ENCODE measurements around the gene PPP1R8. TPM values are rescaled to one million over a fixed set of nuclear protein-coding genes. Genes with fewer than 3 reads are reported as not detected.
"Not testable (repeated sequence)": the region's sequence is repeated elsewhere in the genome, so short reads cannot be mapped to it uniquely, and the experiment has no call there.

Gene PPP1R8
- 10 to 100 TPM; 55.8 to 57.5 TPM for total RNA-seq

GRCh38 chr1:27830621-27831440 lies at the start of gene PPP1R8:
Gene PPP1R8, plus strand, starts transcription at chr1:27830782. Its CDS starts 54 bp downstream, at chr1:27830836.
- CTCF ChIA-PET, result interaction anchor here (0.6 to 2.1 kb wide), 5 partner anchors 11 to 185 kb away, joined by 3 to 8 read pairs (median 4); partner anchors contain the start of gene FAM76A
- Mint-ChIP-seq H3K27ac (peak within 1 kb of the TSS; percentile 91), H3K4me3 (peak within 1 kb of the TSS; percentile 95), H3K9me3 (no peaks in the 10 kb centered on the region), H3K27me3 (no peaks in the 10 kb centered on the region), H3K36me3 (ENCODE audit: low read depth) (peaks cover 24% of the 10 kb centered on the region), H3K4me1 (peaks cover 36% of the 10 kb centered on the region)
- POLR2A ChIA-PET, result interaction anchor here (0.6 to 1.0 kb wide), 3 partner anchors 58 to 128 kb away, joined by 3 read pairs; partner anchors contain the start of gene STX12
- peak; percentile 90 for DNase-seq

GRCh38 chr1:27782950-27783349 lies 47.6 kb upstream of the PPP1R8 start:
- POLR2A ChIA-PET, result no interaction called here
- H3K36me3 Mint-ChIP-seq (ENCODE audit: low read depth), result peaks cover 2% of the 10 kb centered on the region
- H3K4me3 Mint-ChIP-seq, result no peak overlapping the region
- no peak for DNase-seq
- H3K9me3 Mint-ChIP-seq, result no peaks in the 10 kb centered on the region
- no peak overlapping the region for H3K27ac Mint-ChIP-seq
- H3K27me3 Mint-ChIP-seq, result no peaks in the 10 kb centered on the region
- H3K4me1 Mint-ChIP-seq, result peaks cover 6% of the 10 kb centered on the region
- CTCF ChIA-PET, result interaction anchor here (1.1 kb wide), 1 partner anchor 10 kb away, joined by 3 read pairs; the partner anchor contains the start of gene STX12

- H3K4me1 Mint-ChIP-seq, result peaks cover 3% of the 10 kb centered on the region
- no peak overlapping the region for H3K4me3 Mint-ChIP-seq
- DNase-seq, result no peak
- CTCF ChIA-PET, result interaction anchor here (0.5 to 1.9 kb wide), 2 partner anchors 10 to 501 kb away, joined by 3 to 7 read pairs; no protein-coding TSS in a partner anchor
- H3K36me3 Mint-ChIP-seq (ENCODE audit: low read depth), result peaks cover 8% of the 10 kb centered on the region
- H3K9me3 Mint-ChIP-seq, result no peaks in the 10 kb centered on the region
- H3K27ac Mint-ChIP-seq, result no peak overlapping the region
- POLR2A ChIA-PET, result no interaction called here
- H3K27me3 Mint-ChIP-seq, result no peaks in the 10 kb centered on the region
Observed at GRCh38 chr1:27784700-27785099, 45.9 kb upstream of the PPP1R8 start.

DNA sequence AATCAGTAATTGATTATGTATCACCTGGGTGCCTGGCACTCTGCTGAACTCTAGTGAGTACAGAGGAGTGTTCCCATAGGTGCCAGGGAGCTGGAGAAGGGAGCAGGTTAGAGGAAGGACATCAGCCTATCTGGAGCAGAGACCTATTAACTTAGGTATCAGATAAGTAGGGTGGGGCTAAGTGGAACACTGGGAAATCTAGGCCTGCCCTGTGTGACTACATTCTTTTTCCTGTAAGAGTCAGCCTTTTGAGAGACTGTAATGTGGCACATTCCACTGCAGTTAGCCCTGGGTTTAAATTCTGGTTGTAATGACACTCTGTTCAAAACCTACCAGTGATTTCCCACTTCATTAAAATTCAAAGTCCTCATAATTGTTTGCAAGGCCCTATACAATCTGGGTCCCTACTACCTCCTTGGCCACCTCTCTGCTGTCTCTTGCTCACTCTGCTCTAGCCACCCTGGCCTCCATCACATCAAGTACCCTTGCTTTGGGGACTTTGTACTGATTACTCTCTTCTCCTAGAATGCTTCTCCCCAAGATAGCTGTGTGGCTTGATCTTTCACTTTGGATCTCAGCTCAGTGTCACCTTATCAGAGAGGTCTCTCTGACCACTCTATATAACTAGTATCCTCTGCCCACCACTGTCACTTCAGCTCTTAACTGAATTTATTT lies 44.7 kb upstream of the PPP1R8 start:
- H3K27me3 Mint-ChIP-seq, result no peaks in the 10 kb centered on the region

GRCh38 chr1:27787895-27788294 lies 42.7 kb upstream of the PPP1R8 start:
- peaks cover 2% of the 10 kb centered on the region for H3K4me1 Mint-ChIP-seq
- no peaks in the 10 kb centered on the region for H3K27me3 Mint-ChIP-seq
- H3K36me3 Mint-ChIP-seq (ENCODE audit: low read depth), result peaks cover 25% of the 10 kb centered on the region
- POLR2A ChIA-PET, result no interaction called here
- no peak overlapping the region for H3K27ac Mint-ChIP-seq
- H3K9me3 Mint-ChIP-seq, result no peaks in the 10 kb centered on the region
- no peak for DNase-seq
- CTCF ChIA-PET, result interaction anchor here (0.6 kb wide), 1 partner anchor 18 kb away, joined by 4 read pairs; no protein-coding TSS in a partner anchor
- no peak overlapping the region for H3K4me3 Mint-ChIP-seq

More for the DNA sequence above, 44.7 kb upstream of the PPP1R8 start:
- ChIA-PET CTCF (interaction anchor here (0.6 to 1.9 kb wide), 3 partner anchors 11 to 66 kb away, joined by 3 to 7 read pairs (median 3); no protein-coding TSS in a partner anchor), POLR2A (no interaction called here)
- DNase-seq, result no peak
- H3K4me3 Mint-ChIP-seq, result no peak overlapping the region
- no peak overlapping the region for H3K27ac Mint-ChIP-seq
- H3K4me1 Mint-ChIP-seq, result peaks cover 3% of the 10 kb centered on the region
- H3K36me3 Mint-ChIP-seq (ENCODE audit: low read depth), result peaks cover 17% of the 10 kb centered on the region
- H3K9me3 Mint-ChIP-seq, result no peaks in the 10 kb centered on the region

- no peak overlapping the region for H3K27ac Mint-ChIP-seq
- H3K4me1 Mint-ChIP-seq, result no peaks in the 10 kb centered on the region
- CTCF ChIA-PET, result interaction anchor here (0.8 kb wide), 1 partner anchor 18 kb away, joined by 3 read pairs; no protein-coding TSS in a partner anchor
- no peaks in the 10 kb centered on the region for H3K9me3 Mint-ChIP-seq
- H3K36me3 Mint-ChIP-seq (ENCODE audit: low read depth), result peaks cover 33% of the 10 kb centered on the region
- H3K27me3 Mint-ChIP-seq, result no peaks in the 10 kb centered on the region
- POLR2A ChIA-PET, result no interaction called here
- no peak for DNase-seq
- no peak overlapping the region for H3K4me3 Mint-ChIP-seq
Observed at GRCh38 chr1:27789540-27790041, 41.0 kb upstream of the PPP1R8 start.

DNA sequence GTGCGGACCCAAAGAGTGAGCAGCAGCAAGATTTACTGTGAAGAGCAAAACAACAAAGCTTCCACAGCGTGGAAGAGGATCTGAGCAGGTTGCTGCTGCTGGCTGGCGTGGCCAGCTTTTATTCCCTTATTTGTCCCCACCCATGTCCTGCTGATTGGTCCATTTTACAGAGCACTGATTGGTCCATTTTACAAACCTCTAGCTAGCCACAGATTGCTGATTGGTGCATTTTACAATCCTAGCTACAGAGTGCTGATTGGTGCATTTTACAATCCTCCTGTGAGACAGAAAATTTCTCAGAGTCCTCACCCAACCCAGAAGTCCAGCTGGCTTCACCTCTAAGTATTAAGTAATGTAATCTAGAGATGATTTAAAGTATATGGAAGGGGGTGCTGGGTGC lies 40.3 kb upstream of the PPP1R8 start:
- H3K9me3 Mint-ChIP-seq, H3K27ac Mint-ChIP-seq, H3K4me3 Mint-ChIP-seq, H3K4me1 Mint-ChIP-seq, H3K27me3 Mint-ChIP-seq, DNase-seq, POLR2A ChIA-PET: not testable (repeated sequence)
- H3K36me3 Mint-ChIP-seq (ENCODE audit: low read depth), result peaks cover 37% of the 10 kb centered on the region
- CTCF ChIA-PET, result interaction anchor here (0.6 to 0.8 kb wide), 2 partner anchors 19 to 74 kb away, joined by 3 read pairs; no protein-coding TSS in a partner anchor

DNA sequence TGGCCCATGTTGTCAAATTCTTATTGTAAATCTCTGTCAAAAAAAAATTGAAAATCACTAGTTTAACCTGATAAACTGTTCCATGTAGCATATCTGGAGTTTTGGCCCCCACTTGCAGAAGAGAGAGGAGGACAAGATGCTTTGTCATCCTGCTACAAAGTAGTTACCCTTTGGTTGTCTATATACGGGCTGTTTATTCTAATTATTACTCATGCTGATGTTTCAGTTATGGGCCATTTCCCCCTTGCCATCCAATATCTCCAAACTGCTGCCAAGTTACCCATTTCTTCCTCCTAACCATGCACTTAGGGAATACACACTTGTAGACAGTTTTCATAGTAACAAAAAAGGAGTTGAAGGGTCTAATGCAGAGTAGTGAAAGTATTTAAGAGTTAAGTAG lies 35.0 kb upstream of the PPP1R8 start:
- no peak overlapping the region for H3K27ac Mint-ChIP-seq
- no peaks in the 10 kb centered on the region for H3K9me3 Mint-ChIP-seq
- ChIA-PET CTCF (no interaction called here), POLR2A (no interaction called here)
- peaks cover 2% of the 10 kb centered on the region for H3K4me1 Mint-ChIP-seq
- DNase-seq, result no peak
- no peak overlapping the region for H3K4me3 Mint-ChIP-seq
- peaks cover 38% of the 10 kb centered on the region for H3K36me3 Mint-ChIP-seq (ENCODE audit: low read depth)
- H3K27me3 Mint-ChIP-seq, result no peaks in the 10 kb centered on the region

DNA sequence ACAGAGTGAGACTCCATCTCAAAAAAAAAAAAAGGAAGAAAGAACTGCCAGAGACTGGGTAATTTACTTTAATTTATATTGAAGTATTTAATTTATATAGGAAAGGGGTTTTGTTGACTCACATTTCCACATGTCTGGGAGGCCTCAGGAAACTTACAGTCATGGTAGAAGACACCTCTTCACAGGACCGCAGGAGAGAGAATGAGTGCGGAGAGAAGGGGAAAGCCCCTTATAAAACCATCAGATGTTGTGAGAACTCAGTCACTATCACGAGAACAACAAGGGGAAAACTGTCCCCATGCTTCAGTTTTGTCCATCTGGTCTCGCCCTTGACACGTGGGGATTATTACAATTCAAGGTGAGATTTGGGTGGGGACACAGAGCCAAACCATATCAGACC lies 25.8 kb upstream of the PPP1R8 start:
- Mint-ChIP-seq H3K9me3 (no peaks in the 10 kb centered on the region), H3K36me3 (ENCODE audit: low read depth) (peaks cover 27% of the 10 kb centered on the region), H3K4me3 (no peak overlapping the region), H3K27ac (no peak overlapping the region), H3K4me1 (no peaks in the 10 kb centered on the region), H3K27me3 (no peaks in the 10 kb centered on the region)
- POLR2A ChIA-PET, result no interaction called here
- no peak for DNase-seq
- CTCF ChIA-PET, result no interaction called here

DNA sequence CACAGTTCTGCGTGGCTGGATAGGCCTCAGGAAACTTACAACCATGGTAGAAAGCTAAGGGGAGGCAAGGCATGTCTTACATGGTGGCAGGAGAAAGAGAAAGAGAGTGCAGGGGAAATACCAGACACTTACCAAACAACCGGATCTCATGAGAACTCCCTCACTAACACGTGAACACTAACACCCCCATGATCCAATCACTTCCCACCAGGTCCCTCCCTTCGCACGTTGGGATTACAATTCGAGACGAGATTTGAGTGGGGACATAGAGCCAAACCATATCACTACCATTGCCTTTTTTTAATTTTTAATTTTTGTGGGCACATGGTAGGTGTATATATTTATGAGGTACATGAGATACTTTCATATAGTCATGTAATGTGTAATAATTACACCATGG lies 23.8 kb upstream of the PPP1R8 start:
- CTCF ChIA-PET, result no interaction called here
- H3K27ac Mint-ChIP-seq, result no peak overlapping the region
- peaks cover 30% of the 10 kb centered on the region for H3K36me3 Mint-ChIP-seq (ENCODE audit: low read depth)
- no peak for DNase-seq
- H3K4me1 Mint-ChIP-seq, result no peaks in the 10 kb centered on the region
- no peaks in the 10 kb centered on the region for H3K9me3 Mint-ChIP-seq
- no peak overlapping the region for H3K4me3 Mint-ChIP-seq
- POLR2A ChIA-PET, result no interaction called here
- H3K27me3 Mint-ChIP-seq, result no peaks in the 10 kb centered on the region

- no peaks in the 10 kb centered on the region for H3K27me3 Mint-ChIP-seq
- peaks cover 34% of the 10 kb centered on the region for H3K36me3 Mint-ChIP-seq (ENCODE audit: low read depth)
- POLR2A ChIA-PET, result no interaction called here
- no peak overlapping the region for H3K27ac Mint-ChIP-seq
- no peak overlapping the region for H3K4me3 Mint-ChIP-seq
- H3K9me3 Mint-ChIP-seq, result no peaks in the 10 kb centered on the region
- CTCF ChIA-PET, result no interaction called here
- DNase-seq, result no peak
- H3K4me1 Mint-ChIP-seq, result no peaks in the 10 kb centered on the region
Observed at GRCh38 chr1:27807385-27807784, 23.2 kb upstream of the PPP1R8 start.

GRCh38 chr1:27808131-27808530 lies 22.5 kb upstream of the PPP1R8 start:
- H3K27ac Mint-ChIP-seq, DNase-seq, H3K27me3 Mint-ChIP-seq, H3K9me3 Mint-ChIP-seq, POLR2A ChIA-PET, CTCF ChIA-PET, H3K4me3 Mint-ChIP-seq, H3K4me1 Mint-ChIP-seq: not testable (repeated sequence)
- H3K36me3 Mint-ChIP-seq (ENCODE audit: low read depth), result peaks cover 35% of the 10 kb centered on the region

DNA sequence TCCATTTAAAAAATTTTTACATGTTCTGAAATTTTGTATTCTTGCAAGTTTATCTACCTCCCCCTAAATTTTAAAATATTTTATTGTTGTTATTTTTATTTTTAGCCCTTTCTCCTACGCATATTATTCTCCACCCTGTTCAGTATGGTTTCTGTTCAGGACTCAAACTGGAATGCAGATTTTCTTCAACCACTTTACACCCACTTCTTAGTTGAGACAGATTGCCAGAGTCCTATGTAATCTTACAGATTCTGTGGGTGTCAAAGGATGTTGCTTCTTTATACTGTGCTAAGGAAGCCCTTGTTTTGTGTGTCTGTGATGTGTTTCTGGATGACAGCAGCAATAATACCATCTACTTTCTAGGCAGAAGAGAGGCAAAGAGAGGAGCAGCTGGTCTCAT lies 20.7 kb upstream of the PPP1R8 start:
- H3K36me3 Mint-ChIP-seq (ENCODE audit: low read depth), result peaks cover 33% of the 10 kb centered on the region
- CTCF ChIA-PET, result interaction anchor here (0.7 kb wide), 1 partner anchor 494 kb away, joined by 3 read pairs; no protein-coding TSS in a partner anchor
- H3K4me3 Mint-ChIP-seq, result no peak overlapping the region
- no peak for DNase-seq
- POLR2A ChIA-PET, result no interaction called here
- H3K9me3 Mint-ChIP-seq, result no peaks in the 10 kb centered on the region
- no peaks in the 10 kb centered on the region for H3K4me1 Mint-ChIP-seq
- no peaks in the 10 kb centered on the region for H3K27me3 Mint-ChIP-seq
- H3K27ac Mint-ChIP-seq, result no peak overlapping the region
